ENCODE results near the gene SMIM36. TPM values are rescaled to one million over a fixed set of nuclear protein-coding genes. Genes with fewer than 3 reads are reported as not detected.
"Not testable (repeated sequence)": the region's sequence is repeated elsewhere in the genome, so short reads cannot be mapped to it uniquely, and the experiment has no call there.

SMIM36 gene
- polyA plus RNA-seq, 3 donors, result not detected

- DNase-seq, result no peak
- Histone ChIP-seq H2AFZ (ENCODE audit: insufficient read depth, low read depth, low read length, poor library complexity, severe bottlenecking) (no peak overlapping the region), H3K4me1 (ENCODE audit: control insufficient read depth in 1 of 2, insufficient read depth in 2 of 2, low read length in 2 of 2) (peaks cover 11% of the 10 kb centered on the region in 2 donors), H3K9ac (ENCODE audit: insufficient read depth, low read length, poor library complexity, severe bottlenecking) (no peak overlapping the region), H3K36me3 (replicated peaks in 1 of 2; ENCODE audit: control insufficient read depth in 1 of 2, insufficient read depth in 2 of 2, low read length in 2 of 2) (no peaks in the 10 kb centered on the region), H3K27ac (ENCODE audit: low read depth in 1 of 2, low read length in 2 of 2) (no peak overlapping the region), H3K4me2 (replicated peaks; ENCODE audit: extremely low read depth, low read length, poor library complexity, severe bottlenecking) (no peak overlapping the region), H3K27me3 (ENCODE audit: control insufficient read depth in 2 of 2, insufficient read depth in 2 of 2, low read length in 2 of 2) (peaks cover 0 to 2% of the 10 kb centered on the region in 2 donors), H3K4me3 (replicated peaks in 1 of 3; ENCODE audit: low read depth in 2 of 3, low read length in 3 of 3) (no peak overlapping the region), H3K79me2 (ENCODE audit: insufficient read depth, low read length) (no peaks in the 10 kb centered on the region), H4K20me1 (ENCODE audit: insufficient read depth, low read length) (no peaks in the 10 kb centered on the region), H3K9me3 (replicated peaks in 1 of 2; ENCODE audit: control insufficient read depth in 1 of 2, insufficient read depth in 1 of 2, low read length in 2 of 2) (no peaks in the 10 kb centered on the region)
- H3K4me1 Mint-ChIP-seq, result peaks cover 14% of the 10 kb centered on the region
- intact Hi-C loops (cut with micrococcal nuclease), result no loop called here
- peaks cover 1 to 10% (median 3%) of the 10 kb centered on the region in 3 donors for H3K27me3 Mint-ChIP-seq (ENCODE audit: low read depth in 3 of 3)
- H3K4me3 Mint-ChIP-seq, result no peak overlapping the region
- no peak overlapping the region for H3K27ac Mint-ChIP-seq
- peaks cover 0 to 2% (median 0%) of the 10 kb centered on the region in 7 donors for H3K9me3 Mint-ChIP-seq
- 88% methylated on average over 1 of the region's 4 CpGs for WGBS (ENCODE audit: insufficient coverage)
- no peak for TF ChIP-seq CTCF (IDR thresholded peaks at IDR 0.05)
- H3K36me3 Mint-ChIP-seq, result no peaks in the 10 kb centered on the region
Measured at GRCh38 chr17:55432358-55433028, 78.8 kb downstream of the SMIM36 start.

GRCh38 chr17:55431914-55432313 is 79.3 kb downstream of the SMIM36 start:
- H3K9me3 Mint-ChIP-seq; H3K36me3 ChIP-seq (replicated peaks in 1 of 2; ENCODE audit: control insufficient read depth in 1 of 2, insufficient read depth in 2 of 2, low read length in 2 of 2); H3K79me2 ChIP-seq (ENCODE audit: insufficient read depth, low read length); H3K4me1 Mint-ChIP-seq; H3K27ac Mint-ChIP-seq; H3K9me3 ChIP-seq (replicated peaks in 1 of 2; ENCODE audit: control insufficient read depth in 1 of 2, insufficient read depth in 1 of 2, low read length in 2 of 2); H3K4me3 ChIP-seq (replicated peaks in 1 of 3; ENCODE audit: low read depth in 2 of 3, low read length in 3 of 3); H3K27me3 ChIP-seq (ENCODE audit: control insufficient read depth in 2 of 2, insufficient read depth in 2 of 2, low read length in 2 of 2); H2AFZ ChIP-seq (ENCODE audit: insufficient read depth, low read depth, low read length, poor library complexity, severe bottlenecking); H3K4me3 Mint-ChIP-seq; H3K4me2 ChIP-seq (replicated peaks; ENCODE audit: extremely low read depth, low read length, poor library complexity, severe bottlenecking); H3K27me3 Mint-ChIP-seq (ENCODE audit: low read depth in 3 of 3); H3K36me3 Mint-ChIP-seq; DNase-seq; intact Hi-C loops (cut with micrococcal nuclease); H3K4me1 ChIP-seq (ENCODE audit: control insufficient read depth in 1 of 2, insufficient read depth in 2 of 2, low read length in 2 of 2); H4K20me1 ChIP-seq (ENCODE audit: insufficient read depth, low read length); H3K27ac ChIP-seq (ENCODE audit: low read depth in 1 of 2, low read length in 2 of 2); H3K9ac ChIP-seq (ENCODE audit: insufficient read depth, low read length, poor library complexity, severe bottlenecking): not testable (repeated sequence)
- WGBS (ENCODE audit: insufficient coverage), result no CpG with 5 or more reads among the region's 1 CpG
